OCI-LY3 (cell line): Measurements from ENCODE around the gene TRABD2B.

Source experiments
- H2AFZ ChIP-seq: fragments of 200-600, 300-600 bp; shearing (Covaris generic); 2 replicates; pipeline ENCODE4 v1.6.0; 2014; ENCODE audit warnings: antibody characterized with exemption, low read depth, low read length
- H3K27ac ChIP-seq: fragments of 200-600, 300-600 bp; sonication (generic); 2 replicates; pipeline ENCODE4 v1.5.1; 2014; ENCODE audit warnings: mild to moderate bottlenecking, low read length, moderate library complexity, mixed read lengths
- H3K27me3 ChIP-seq: fragments of 200-600, 300-600 bp; sonication (generic); 2 replicates; pipeline ENCODE4 v1.6.1; 2014; ENCODE audit warnings: low read depth, low read length, mixed read lengths
- H3K36me3 ChIP-seq: fragments of 200-600, 300-600 bp; sonication (generic); replicated peaks from 2 replicates; pipeline ENCODE3; 2014; ENCODE audit warnings: low read depth, low read length, mixed read lengths
- H3K4me1 ChIP-seq: fragments of 300-600, 200-600 bp; sonication (generic); 2 replicates; pipeline ENCODE4 v1.6.1; 2014; ENCODE audit warnings: low read length, mixed read lengths
- H3K4me2 ChIP-seq: fragments of 200-600, 300-600 bp; sonication (generic); 2 replicates; pipeline ENCODE4 v1.6.1; 2014; ENCODE audit warnings: low read length, mixed read lengths
- H3K4me3 ChIP-seq: fragments of 300-600, 200-600 bp; sonication (generic); 2 replicates; pipeline ENCODE4 v1.5.1; 2014; ENCODE audit warnings: antibody characterized with exemption, mild to moderate bottlenecking, low read length, moderate library complexity
- H3K79me2 ChIP-seq: fragments of 300-600, 200-600 bp; shearing (Covaris generic); 2 replicates; pipeline ENCODE4 v1.6.1; 2014; ENCODE audit warnings: mild to moderate bottlenecking, low read length, mixed read lengths
- H3K9ac ChIP-seq: fragments of 300-600, 200-600 bp; shearing (Covaris generic); 2 replicates; pipeline ENCODE4 v1.6.0; 2014; ENCODE audit warnings: mild to moderate bottlenecking, low read length, moderate library complexity
- H3K9me3 ChIP-seq: fragments of 200-600, 300-600 bp; shearing (Covaris generic); 2 replicates; pipeline ENCODE4 v1.6.1; 2014; ENCODE audit warnings: low read length, mixed read lengths; ENCODE audit not compliant: insufficient read depth
- H4K20me1 ChIP-seq: fragments of 200-600, 300-600 bp; sonication (generic); 2 replicates; pipeline ENCODE4 v1.6.1; 2016; ENCODE audit warnings: low read length, mixed read lengths; ENCODE audit not compliant: insufficient read depth
- EZH2phosphoT487 ChIP-seq: fragments of 200-600 bp; shearing (Covaris generic); IDR thresholded peaks from 2 replicates; pipeline ENCODE4 v1.6.1; 2018; ENCODE audit warnings: antibody characterized with exemption, mixed run types, low read depth
- TF ChIP-seq, protein P1 (sequence below): fragments of 200-600, 300-600 bp; sonication (generic); IDR thresholded peaks from 2 replicates; pipeline ENCODE4 v1.5.1; 2014; ENCODE audit warnings: antibody characterized with exemption, low read length, low read depth

TRABD2B gene

DNA sequence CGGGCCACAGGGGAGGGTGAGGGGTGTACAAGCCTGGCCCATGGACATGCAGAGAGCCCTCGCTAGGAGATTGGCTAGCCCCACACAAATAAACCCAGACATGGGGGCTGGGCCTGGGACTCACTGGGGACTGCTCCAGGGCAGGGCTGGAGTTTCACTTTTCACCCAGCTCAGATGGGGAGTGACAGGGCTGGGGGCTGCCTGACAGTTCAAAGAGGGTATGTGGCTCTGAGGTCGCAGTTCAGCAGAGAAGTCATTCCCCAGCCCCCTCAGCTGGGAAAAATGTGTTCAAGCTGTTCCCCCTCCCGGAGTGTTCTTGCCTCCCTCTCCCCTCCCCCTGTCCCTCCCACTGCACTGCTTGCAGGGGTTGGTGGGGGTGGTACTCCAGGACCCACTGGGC is 277.1 kb downstream of the TRABD2B start:
- Histone ChIP-seq H3K4me1 (peaks cover 9% of the 10 kb centered on the region), H3K27me3 (peaks cover 2% of the 10 kb centered on the region; the same call in 1 of the 2 replicates), H3K79me2 (no peaks in the 10 kb centered on the region), H3K4me2 (no peak overlapping the region), H4K20me1 (no peaks in the 10 kb centered on the region), H2AFZ (no peak overlapping the region), H3K36me3 (no peaks in the 10 kb centered on the region), H3K9me3 (no peaks in the 10 kb centered on the region), H3K27ac (no peak overlapping the region), H3K4me3 (no peak overlapping the region), H3K9ac (no peak overlapping the region)
- no peak for TF ChIP-seq EZH2phosphoT487

DNA sequence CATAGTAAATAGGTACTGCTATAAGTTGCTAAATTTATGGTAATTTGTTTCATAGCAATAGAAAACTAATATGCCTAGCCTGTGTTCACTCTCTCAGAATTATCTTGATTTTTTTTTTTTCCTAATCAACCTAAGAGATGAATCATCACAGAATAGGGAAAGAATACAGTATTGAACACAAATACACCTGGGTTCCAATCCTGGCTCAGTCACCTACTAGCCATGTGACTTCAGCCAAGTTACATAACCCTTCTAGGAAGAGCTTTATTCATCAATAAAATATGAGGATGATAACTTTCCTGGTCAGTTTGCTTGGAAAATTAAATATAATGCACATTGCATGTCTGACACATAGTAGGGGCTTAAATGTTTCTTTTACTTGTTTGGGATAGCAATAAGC is 279.8 kb downstream of the TRABD2B start:
- no peak overlapping the region for H3K4me2 ChIP-seq
- H3K4me3 ChIP-seq, result no peak overlapping the region
- no peaks in the 10 kb centered on the region for H3K4me1 ChIP-seq
- no peaks in the 10 kb centered on the region for H4K20me1 ChIP-seq
- no peak overlapping the region for H3K9ac ChIP-seq
- H2AFZ ChIP-seq, result no peak overlapping the region
- TF ChIP-seq EZH2phosphoT487, result no peak
- TF ChIP-seq, protein P1, sequence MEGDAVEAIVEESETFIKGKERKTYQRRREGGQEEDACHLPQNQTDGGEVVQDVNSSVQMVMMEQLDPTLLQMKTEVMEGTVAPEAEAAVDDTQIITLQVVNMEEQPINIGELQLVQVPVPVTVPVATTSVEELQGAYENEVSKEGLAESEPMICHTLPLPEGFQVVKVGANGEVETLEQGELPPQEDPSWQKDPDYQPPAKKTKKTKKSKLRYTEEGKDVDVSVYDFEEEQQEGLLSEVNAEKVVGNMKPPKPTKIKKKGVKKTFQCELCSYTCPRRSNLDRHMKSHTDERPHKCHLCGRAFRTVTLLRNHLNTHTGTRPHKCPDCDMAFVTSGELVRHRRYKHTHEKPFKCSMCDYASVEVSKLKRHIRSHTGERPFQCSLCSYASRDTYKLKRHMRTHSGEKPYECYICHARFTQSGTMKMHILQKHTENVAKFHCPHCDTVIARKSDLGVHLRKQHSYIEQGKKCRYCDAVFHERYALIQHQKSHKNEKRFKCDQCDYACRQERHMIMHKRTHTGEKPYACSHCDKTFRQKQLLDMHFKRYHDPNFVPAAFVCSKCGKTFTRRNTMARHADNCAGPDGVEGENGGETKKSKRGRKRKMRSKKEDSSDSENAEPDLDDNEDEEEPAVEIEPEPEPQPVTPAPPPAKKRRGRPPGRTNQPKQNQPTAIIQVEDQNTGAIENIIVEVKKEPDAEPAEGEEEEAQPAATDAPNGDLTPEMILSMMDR, result no peak
- H3K27ac ChIP-seq, result no peak overlapping the region
- no peaks in the 10 kb centered on the region for H3K9me3 ChIP-seq
- peaks cover 2% of the 10 kb centered on the region; the same call in 1 of the 2 replicates for H3K27me3 ChIP-seq
- H3K36me3 ChIP-seq, result no peaks in the 10 kb centered on the region
- no peaks in the 10 kb centered on the region for H3K79me2 ChIP-seq

DNA sequence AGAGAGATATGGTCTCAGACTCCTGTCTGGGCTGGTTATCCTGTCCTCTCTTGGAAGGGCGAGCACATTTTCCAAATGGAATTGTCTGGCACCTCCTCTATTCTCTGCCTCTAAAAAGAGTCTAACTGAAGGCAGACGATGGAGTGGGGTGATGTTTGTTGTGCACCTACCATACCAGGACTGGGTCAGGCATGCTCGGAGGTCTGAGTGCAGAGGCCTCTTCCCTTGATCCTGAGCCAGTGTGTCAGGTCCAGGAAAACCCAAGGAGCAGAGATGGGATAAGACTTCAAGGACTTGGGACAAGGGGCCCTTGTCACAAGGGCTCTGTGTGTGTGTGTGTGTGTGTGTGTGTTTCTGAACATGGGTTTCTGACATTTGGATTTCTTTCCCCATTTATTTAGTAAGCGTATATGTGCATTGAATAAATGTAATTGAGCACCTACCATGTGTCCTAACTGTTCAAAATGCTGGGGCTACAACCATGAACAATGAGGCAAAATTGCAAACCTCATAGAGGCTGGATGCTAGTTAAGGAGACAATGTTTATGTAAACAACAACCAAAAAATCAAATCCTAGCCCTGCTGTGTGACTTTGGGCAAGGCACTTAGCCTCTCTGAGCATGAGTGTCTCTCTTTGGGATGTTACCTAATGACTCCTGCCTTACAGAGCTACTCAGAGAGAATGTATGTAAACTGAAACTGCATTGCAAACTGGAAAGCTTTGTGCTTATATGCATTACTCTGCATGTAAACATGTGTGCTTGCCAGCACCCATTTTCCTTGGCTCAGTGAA is 283.0 kb downstream of the TRABD2B start:
- H2AFZ ChIP-seq, result no peak overlapping the region
- no peak overlapping the region for H3K27ac ChIP-seq
- H3K4me3 ChIP-seq, result no peak overlapping the region
- peaks cover 3% of the 10 kb centered on the region; the same call in 1 of the 2 replicates for H3K4me1 ChIP-seq
- H3K27me3 ChIP-seq, result peaks cover 12% of the 10 kb centered on the region; the same call in 1 of the 2 replicates
- no peaks in the 10 kb centered on the region for H4K20me1 ChIP-seq
- H3K4me2 ChIP-seq, result no peak overlapping the region
- no peaks in the 10 kb centered on the region for H3K9me3 ChIP-seq
- H3K79me2 ChIP-seq, result no peaks in the 10 kb centered on the region
- no peak overlapping the region for H3K9ac ChIP-seq
- no peak for TF ChIP-seq EZH2phosphoT487
- TF ChIP-seq, protein P1, result no peak
- no peaks in the 10 kb centered on the region for H3K36me3 ChIP-seq

DNA sequence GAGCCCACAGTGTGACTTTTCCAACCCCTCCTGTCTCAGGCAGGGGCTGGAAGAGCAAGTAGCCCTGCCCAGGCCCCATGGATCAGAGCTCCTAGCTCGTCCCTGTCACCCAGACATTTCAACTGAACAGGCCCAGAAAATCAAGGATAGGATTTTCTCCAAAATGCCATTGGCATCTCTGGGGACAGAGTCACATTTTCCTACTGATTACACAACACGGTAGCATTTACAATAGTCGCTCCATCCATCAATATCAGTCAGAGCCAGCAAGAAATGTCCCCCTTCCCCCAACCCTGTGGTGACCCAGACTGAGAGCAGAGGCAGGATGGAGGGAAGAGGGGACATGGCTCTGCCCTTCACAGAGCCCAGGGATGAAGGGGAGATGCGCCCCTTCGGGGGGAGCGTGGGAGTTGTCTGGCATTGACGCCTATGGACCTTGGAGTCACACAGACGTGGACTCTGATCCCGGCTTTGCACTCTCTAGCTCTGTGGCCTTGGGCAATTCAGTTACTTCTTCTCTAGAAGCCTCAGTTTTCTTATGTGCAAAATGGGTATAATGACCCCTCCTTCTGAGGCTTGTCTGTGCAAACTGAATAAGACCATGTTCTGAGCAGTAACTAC is 283.7 kb downstream of the TRABD2B start:
- Histone ChIP-seq H3K4me3 (no peak overlapping the region), H3K9ac (no peak overlapping the region), H3K4me2 (no peak overlapping the region), H3K4me1 (peaks cover 3% of the 10 kb centered on the region; the same call in 1 of the 2 replicates), H3K27ac (no peak overlapping the region), H3K79me2 (no peaks in the 10 kb centered on the region), H2AFZ (no peak overlapping the region), H4K20me1 (no peaks in the 10 kb centered on the region), H3K9me3 (no peaks in the 10 kb centered on the region), H3K36me3 (no peaks in the 10 kb centered on the region), H3K27me3 (peaks cover 12% of the 10 kb centered on the region; the same call in 1 of the 2 replicates)
- no peak for TF ChIP-seq EZH2phosphoT487
- TF ChIP-seq, protein P1, result no peak
